Gastrocnemius medialis (tissue), 4 donors: Measurements from ENCODE around the gene CADM2.

Source experiments
- CTCF ChIP-seq, 5 experiments: fragments of 450-650 bp in 3 of 5; fragments of 200-600 bp in 2 of 5; sonication (generic) in 2 of 5; IDR thresholded peaks in 4 of 5; conservative IDR thresholded peaks in 1 of 5; 1 replicate in 4 of 5; 2 replicates in 1 of 5; pipeline ENCODE4 v1.5.1; 2016 to 2019; ENCODE audit warnings: antibody characterized with exemption in 5 of 5, mild to moderate bottlenecking in 3 of 5, moderate library complexity in 3 of 5
- POLR2A ChIP-seq, 2 donors: fragments of 450-650 bp; IDR thresholded peaks; one replicate each; pipeline ENCODE4 v1.6.1; 2017; ENCODE audit warnings: antibody characterized with exemption in 2 of 2, mild to moderate bottlenecking in 2 of 2, moderate library complexity in 2 of 2

DNA sequence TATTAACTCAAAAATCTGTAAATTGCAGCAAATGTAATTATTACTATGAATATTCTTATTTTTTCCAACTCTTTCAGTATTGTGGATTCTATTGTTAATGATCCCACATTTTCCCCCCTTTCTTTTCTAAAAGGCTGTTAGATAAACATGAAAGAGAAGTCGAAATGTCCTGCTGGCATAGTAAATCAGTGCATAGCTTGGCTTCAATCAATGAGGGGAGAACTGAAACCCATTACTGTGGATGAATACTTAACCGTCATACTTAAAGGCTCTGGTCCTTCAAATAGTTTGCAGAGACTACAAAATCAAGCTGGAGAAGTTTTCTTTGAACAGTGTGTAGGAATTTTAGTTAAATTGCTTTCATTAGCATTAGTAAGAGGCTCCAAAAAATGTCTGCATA, 667.9 kb downstream of the CADM2 start:
- TF ChIP-seq POLR2A (IDR thresholded peaks at IDR 0.05), result no peak
- no peak for TF ChIP-seq CTCF (IDR thresholded peaks at IDR 0.05 in 4 of 5, conservative IDR thresholded peaks at IDR 0.05 in 1 of 5)
